Hepatocyte (in vitro differentiated cells): Measurements from ENCODE around the gene CTTN. TPM values are rescaled to one million over a fixed set of nuclear protein-coding genes. Genes with fewer than 3 reads are reported as not detected.

ENCODE experiments used
- DNase-seq: peaks from one replicate; pipeline ENCODE4 v3.0.0-alpha.2; 2016; ENCODE audit warnings: low spot score
- H2AFZ ChIP-seq: fragments of 200-600 bp; sonication (generic); 2 replicates; pipeline ENCODE4 v1.6.0; 2016; ENCODE audit warnings: antibody characterized with exemption, mild to moderate bottlenecking
- H3K27ac ChIP-seq: fragments of 200-600 bp; sonication (generic); 2 replicates; pipeline ENCODE4 v1.5.1; 2016; ENCODE audit warnings: mild to moderate bottlenecking
- H3K27me3 ChIP-seq: fragments of 200-600 bp; sonication (generic); 2 replicates; pipeline ENCODE4 v1.6.1; 2016
- H3K36me3 ChIP-seq: fragments of 200-600 bp; sonication (generic); replicated peaks from 2 replicates; pipeline ENCODE4 v1.5.1; 2016; ENCODE audit warnings: low read depth; ENCODE audit not compliant: insufficient read depth
- H3K4me1 ChIP-seq: fragments of 200-600 bp; sonication (generic); 2 replicates; pipeline ENCODE4 v1.5.1; 2016; ENCODE audit warnings: mild to moderate bottlenecking, moderate library complexity; ENCODE audit not compliant: insufficient read depth
- H3K4me2 ChIP-seq: fragments of 200-600 bp; sonication (generic); 2 replicates; pipeline ENCODE4 v1.6.0; 2016
- H3K4me3 ChIP-seq: fragments of 200-600 bp; sonication (generic); 2 replicates; pipeline ENCODE4 v1.5.1; 2016; ENCODE audit warnings: mild to moderate bottlenecking
- H3K79me2 ChIP-seq: fragments of 200-600 bp; sonication (generic); 2 replicates; pipeline ENCODE4 v1.6.0; 2017; ENCODE audit warnings: mild to moderate bottlenecking
- H3K9me2 ChIP-seq: fragments of 200-600 bp; sonication (generic); replicated peaks from 2 replicates; pipeline ENCODE4 v1.6.0; 2017; ENCODE audit warnings: mild to moderate bottlenecking; ENCODE audit not compliant: insufficient read depth
- H3K9me3 ChIP-seq: fragments of 200-600 bp; sonication (generic); 2 replicates; pipeline ENCODE4 v1.5.1; 2016; ENCODE audit warnings: low read depth, mild to moderate bottlenecking
- H4K20me1 ChIP-seq: fragments of 200-600 bp; sonication (generic); 2 replicates; pipeline ENCODE4 v1.6.0; 2016; ENCODE audit warnings: mild to moderate bottlenecking; ENCODE audit not compliant: insufficient read depth, poor library complexity, severe bottlenecking
- CTCF ChIP-seq: fragments of 200-600 bp; sonication (generic); IDR thresholded peaks from 2 replicates; pipeline ENCODE4 v1.5.1; 2016; ENCODE audit warnings: antibody characterized with exemption, mild to moderate bottlenecking; ENCODE audit not compliant: poor library complexity
- EZH2 ChIP-seq: fragments of 200-600 bp; sonication (generic); IDR thresholded peaks from 2 replicates; pipeline ENCODE4 v1.6.1; 2016; ENCODE audit warnings: antibody characterized with exemption, mild to moderate bottlenecking, borderline replicate concordance
- EZH2phosphoT487 ChIP-seq: fragments of 200-600 bp; sonication (generic); IDR thresholded peaks from one replicate; pipeline ENCODE4 v1.6.1; 2018; ENCODE audit warnings: antibody characterized with exemption, mild to moderate bottlenecking, low read depth, moderate library complexity; ENCODE audit not compliant: unreplicated experiment, severe bottlenecking
- WGBS: methylation state at CpG from one replicate; pipeline ENCODE4 v1.1.6; 2016; ENCODE audit warnings: low lambda C conversion rate; ENCODE audit errors: missing lambda C conversion rate; 5-methylcytosine and 5-hydroxymethylcytosine counted together
- polyA plus RNA-seq: library from polyadenylated mRNA; unstranded; fragments of >200 nt; fragmentation: Nextera tagmentation; extraction: Ambion mirVana; gene quantifications from 2 replicates; pipeline ENCODE4 v1.2.1, GENCODE V29; 2016
- total RNA-seq: library from RNA; depleted of rRNA; stranded (reverse); fragments of >200 nt; gene quantifications from 2 replicates; pipeline ENCODE4 v1.2.3, GENCODE V29; 2014

The CTTN gene
- total and polyA plus RNA-seq, 2 experiments from 2014 or later: 154 to 207 TPM

DNA sequence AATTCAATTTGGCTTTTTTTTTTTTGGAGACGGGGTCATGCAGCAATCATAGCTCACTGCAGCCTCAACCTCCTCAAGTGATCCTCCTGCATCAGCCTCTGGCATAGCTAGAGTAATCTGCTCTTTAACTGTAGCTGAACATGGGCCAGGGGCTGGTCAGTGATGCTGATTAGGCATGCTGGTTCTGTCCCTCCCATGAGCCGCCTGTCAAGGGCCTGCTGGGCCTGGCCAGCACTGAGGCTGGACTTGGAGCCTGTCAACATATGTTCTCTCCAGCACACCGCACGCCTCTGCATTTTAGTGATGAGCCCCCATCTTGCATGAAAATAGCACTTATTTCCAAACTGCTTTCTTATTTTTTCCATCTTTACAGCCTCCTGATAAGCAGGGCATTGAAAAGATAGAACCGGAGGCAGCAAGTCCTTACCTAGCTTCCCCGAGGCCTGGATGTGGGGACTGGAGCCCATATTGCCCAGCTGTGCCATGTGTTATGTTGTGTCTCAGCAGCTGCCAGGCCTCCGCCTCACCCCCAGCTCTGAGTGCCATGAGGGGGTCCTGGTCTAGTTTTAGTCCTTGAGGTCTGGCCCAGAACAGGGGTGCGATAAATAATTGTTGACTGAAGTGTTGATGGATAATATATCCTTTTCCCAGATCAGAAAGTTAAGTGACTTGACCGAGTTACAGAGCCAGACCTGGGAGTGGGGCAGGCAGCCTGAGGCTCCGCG, 80.0 kb downstream of the CTTN start:
- no peaks in the 10 kb centered on the region for H3K9me3 ChIP-seq
- 88% methylated on average over 11 of the region's 11 CpGs for WGBS
- no peaks in the 10 kb centered on the region for H3K9me2 ChIP-seq
- H3K4me3 ChIP-seq: no peak overlapping the region
- H3K27me3 ChIP-seq: no peaks in the 10 kb centered on the region
- H3K4me2 ChIP-seq: no peak overlapping the region
- H3K4me1 ChIP-seq: peaks cover 8% of the 10 kb centered on the region
- H4K20me1 ChIP-seq: no peaks in the 10 kb centered on the region
- TF ChIP-seq EZH2 (no peak), CTCF (no peak), EZH2phosphoT487 (no peak)
- H3K36me3 ChIP-seq: no peaks in the 10 kb centered on the region
- H2AFZ ChIP-seq: no peak overlapping the region
- DNase-seq: no peak
- H3K79me2 ChIP-seq: no peaks in the 10 kb centered on the region
- no peak overlapping the region for H3K27ac ChIP-seq

DNA sequence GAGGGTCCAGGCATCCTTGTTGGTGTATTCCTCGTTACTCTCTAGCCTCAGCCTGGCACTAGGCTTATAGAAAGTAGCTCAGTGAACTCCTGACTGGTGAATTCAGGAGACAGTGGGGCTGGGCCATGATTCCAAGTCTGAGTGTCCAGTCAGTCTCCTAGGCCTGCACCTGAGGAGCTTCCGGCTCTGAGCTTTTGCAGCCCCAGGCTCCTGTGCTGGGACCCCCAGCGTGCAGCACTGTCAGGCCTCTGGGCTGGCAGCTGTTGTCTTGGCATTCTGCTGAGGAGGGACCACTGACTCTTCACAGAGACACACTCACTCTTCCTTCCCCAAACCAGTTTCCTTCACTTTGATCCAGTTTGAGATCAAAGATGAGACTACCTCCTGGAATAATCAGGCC, 82.4 kb downstream of the CTTN start:
- Histone ChIP-seq H3K4me2 (no peak overlapping the region), H2AFZ (no peak overlapping the region), H4K20me1 (no peaks in the 10 kb centered on the region), H3K4me3 (no peak overlapping the region), H3K9me3 (no peaks in the 10 kb centered on the region), H3K4me1 (peaks cover 8% of the 10 kb centered on the region), H3K9me2 (no peaks in the 10 kb centered on the region), H3K36me3 (no peaks in the 10 kb centered on the region), H3K79me2 (no peaks in the 10 kb centered on the region), H3K27ac (no peak overlapping the region), H3K27me3 (no peaks in the 10 kb centered on the region)
- WGBS: 98% methylated on average over 3 of the region's 3 CpGs
- TF ChIP-seq CTCF: no peak
- no peak for TF ChIP-seq EZH2phosphoT487
- TF ChIP-seq EZH2: no peak
- no peak for DNase-seq

GRCh38 chr11:70481625-70482528, 83.5 kb downstream of the CTTN start:
- Histone ChIP-seq H3K9me2 (no peaks in the 10 kb centered on the region), H3K36me3 (no peaks in the 10 kb centered on the region), H2AFZ (no peak overlapping the region), H4K20me1 (no peaks in the 10 kb centered on the region), H3K4me1 (peaks cover 8% of the 10 kb centered on the region), H3K27me3 (no peaks in the 10 kb centered on the region), H3K9me3 (no peaks in the 10 kb centered on the region), H3K4me2 (no peak overlapping the region), H3K27ac (peak overlapping the region; percentile 51), H3K4me3 (no peak overlapping the region), H3K79me2 (no peaks in the 10 kb centered on the region)
- DNase-seq: peak; percentile 41
- TF ChIP-seq EZH2phosphoT487 (no peak), CTCF (no peak), EZH2 (no peak)
- 85% methylated on average over 21 of the region's 21 CpGs for WGBS
